ENCODE results near the gene C6orf47. TPM values are rescaled to one million over a fixed set of nuclear protein-coding genes. Genes with fewer than 3 reads are reported as not detected.

C6orf47 gene
- total RNA-seq, 2 experiments from 2014 or later: 9.6 to 10.5 TPM

GRCh38 chr6:31630177-31630934, 30.2 kb downstream of the C6orf47 start:
- H3K36me3 ChIP-seq (ENCODE audit: insufficient read depth, low read length): peaks cover 100% of the 10 kb centered on the region
- intact Hi-C loops (cut with DNase I, micrococcal nuclease): no loop called here
- Mint-ChIP-seq H3K27me3 (no peaks in the 10 kb centered on the region), H3K9me3 (no peaks in the 10 kb centered on the region), H3K4me3 (no peak overlapping the region), H3K4me1 (ENCODE audit: low read depth) (no peaks in the 10 kb centered on the region), H3K27ac (no peak overlapping the region), H3K36me3 (ENCODE audit: low read depth) (peaks cover 99% of the 10 kb centered on the region)
- no peak overlapping the region for H3K4me3 ChIP-seq (ENCODE audit: low read length)
- DNase-seq: no peak
- no peak for ATAC-seq (ENCODE audit: poor library complexity)
- H3K9me3 ChIP-seq (ENCODE audit: control insufficient read depth in 1 of 2, insufficient read depth in 1 of 2, low read length in 2 of 2): no peaks in the 10 kb centered on the region
- H3K27ac ChIP-seq (ENCODE audit: low read depth in 1 of 2, low read length in 2 of 2): no peak overlapping the region
- POLR2A ChIA-PET: interaction anchor here (2.1 kb wide), 1 partner anchor 22 kb away, joined by 6 read pairs; the partner anchor contains the start of gene BAG6
- CTCF ChIA-PET: no interaction called here
- no peaks in the 10 kb centered on the region for H3K27me3 ChIP-seq (ENCODE audit: control insufficient read depth in 1 of 2, insufficient read depth in 2 of 2, low read length in 2 of 2)
- no peak for TF ChIP-seq CTCF (IDR thresholded peaks at IDR 0.05)
- H3K4me1 ChIP-seq (ENCODE audit: insufficient read depth, low read length): peaks cover 2% of the 10 kb centered on the region

GRCh38 chr6:31629014-31629413, 31.6 kb downstream of the C6orf47 start:
- peaks cover 2% of the 10 kb centered on the region for H3K4me1 ChIP-seq (ENCODE audit: insufficient read depth, low read length)
- ATAC-seq (ENCODE audit: poor library complexity) (no peak), DNase-seq (no peak)
- no peaks in the 10 kb centered on the region for H3K27me3 Mint-ChIP-seq
- H3K9me3 Mint-ChIP-seq: no peaks in the 10 kb centered on the region
- intact Hi-C loops (cut with DNase I, micrococcal nuclease): no loop called here
- no peak overlapping the region for H3K4me3 ChIP-seq (ENCODE audit: low read length)
- no peaks in the 10 kb centered on the region for H3K4me1 Mint-ChIP-seq (ENCODE audit: low read depth)
- H3K27me3 ChIP-seq (ENCODE audit: control insufficient read depth in 1 of 2, insufficient read depth in 2 of 2, low read length in 2 of 2): no peaks in the 10 kb centered on the region
- no peak overlapping the region for H3K4me3 Mint-ChIP-seq
- no peaks in the 10 kb centered on the region for H3K9me3 ChIP-seq (ENCODE audit: control insufficient read depth in 1 of 2, insufficient read depth in 1 of 2, low read length in 2 of 2)
- ChIA-PET POLR2A (interaction anchor here (2.1 kb wide), 1 partner anchor 23 kb away, joined by 6 read pairs; the partner anchor contains the start of gene BAG6), CTCF (interaction anchor here (0.6 kb wide), 1 partner anchor 77 kb away, joined by 4 read pairs; no protein-coding TSS in a partner anchor)
- no peak overlapping the region for H3K27ac ChIP-seq (ENCODE audit: low read depth in 1 of 2, low read length in 2 of 2)
- H3K36me3 ChIP-seq (ENCODE audit: insufficient read depth, low read length): peaks cover 100% of the 10 kb centered on the region
- H3K27ac Mint-ChIP-seq: no peak overlapping the region
- TF ChIP-seq CTCF (IDR thresholded peaks at IDR 0.05): no peak
- H3K36me3 Mint-ChIP-seq (ENCODE audit: low read depth): peaks cover 97% of the 10 kb centered on the region

GRCh38 chr6:31627690-31628287, 32.8 kb downstream of the C6orf47 start:
- Mint-ChIP-seq H3K9me3 (no peaks in the 10 kb centered on the region), H3K27ac (peak overlapping the region; percentile 6), H3K36me3 (ENCODE audit: low read depth) (peaks cover 94% of the 10 kb centered on the region), H3K4me3 (no peak overlapping the region), H3K4me1 (ENCODE audit: low read depth) (peaks cover 1% of the 10 kb centered on the region), H3K27me3 (no peaks in the 10 kb centered on the region)
- Histone ChIP-seq H3K27me3 (ENCODE audit: control insufficient read depth in 1 of 2, insufficient read depth in 2 of 2, low read length in 2 of 2) (no peaks in the 10 kb centered on the region), H3K27ac (ENCODE audit: low read depth in 1 of 2, low read length in 2 of 2) (no peak overlapping the region), H3K36me3 (ENCODE audit: insufficient read depth, low read length) (peaks cover 100% of the 10 kb centered on the region), H3K4me3 (ENCODE audit: low read length) (no peak overlapping the region), H3K9me3 (ENCODE audit: control insufficient read depth in 1 of 2, insufficient read depth in 1 of 2, low read length in 2 of 2) (no peaks in the 10 kb centered on the region), H3K4me1 (ENCODE audit: insufficient read depth, low read length) (peaks cover 3% of the 10 kb centered on the region)
- POLR2A ChIA-PET: interaction anchor here (1.0 to 1.5 kb wide), 3 partner anchors 11 to 24 kb away, joined by 3 to 4 read pairs (median 3); no protein-coding TSS in a partner anchor
- CTCF ChIA-PET: no interaction called here
- DNase-seq: no peak
- ATAC-seq (ENCODE audit: poor library complexity): no peak
- no peak for TF ChIP-seq CTCF (IDR thresholded peaks at IDR 0.05)
- intact Hi-C loops (cut with DNase I, micrococcal nuclease): no loop called here

All from CD4-positive, alpha-beta T cell (primary cell).